CD14-positive monocyte (primary cell): ENCODE results near the gene KCNA1. TPM values are rescaled to one million over a fixed set of nuclear protein-coding genes. Genes with fewer than 3 reads are reported as not detected.

Source experiments
- DNase-seq, 3 donors: peaks; one replicate each; pipeline ENCODE4 v3.0.0-alpha.2; 2011 to 2022
- H2AFZ ChIP-seq: 2 replicates; pipeline ENCODE4 v1.6.0; 2012; ENCODE audit warnings: mild to moderate bottlenecking, low read depth, low read length, inconsistent platforms; ENCODE audit not compliant: insufficient read depth, poor library complexity, severe bottlenecking
- H3K27ac ChIP-seq, 2 donors: 1 replicate in 1 of 2; 2 replicates in 1 of 2; pipeline ENCODE4 v1.5.1; 2012 to 2013; ENCODE audit warnings: low read length in 2 of 2, control low read depth in 1 of 2, inconsistent platforms in 1 of 2, low read depth in 1 of 2, mild to moderate bottlenecking in 1 of 2
- H3K27me3 ChIP-seq, 2 donors: one replicate each; pipeline versions ENCODE4 v1.6.0 to v1.6.1; 2011 to 2013; ENCODE audit warnings: low read length in 2 of 2; ENCODE audit not compliant: control insufficient read depth in 2 of 2, insufficient read depth in 2 of 2
- H3K36me3 ChIP-seq, 2 donors: replicated peaks in 1 of 2; 1 replicate in 1 of 2; 2 replicates in 1 of 2; pipeline versions ENCODE4 v1.5.1 to v1.6.1; 2012 to 2013; ENCODE audit warnings: low read length in 2 of 2, control low read depth in 1 of 2, inconsistent platforms in 1 of 2, mild to moderate bottlenecking in 1 of 2; ENCODE audit not compliant: insufficient read depth in 2 of 2, control insufficient read depth in 1 of 2
- H3K4me1 ChIP-seq, 2 donors: 1 replicate in 1 of 2; 2 replicates in 1 of 2; pipeline versions ENCODE4 v1.5.1 to v1.6.1; 2012 to 2013; ENCODE audit warnings: low read length in 2 of 2, control low read depth in 1 of 2, inconsistent platforms in 1 of 2, mild to moderate bottlenecking in 1 of 2, moderate library complexity in 1 of 2; ENCODE audit not compliant: insufficient read depth in 2 of 2, control insufficient read depth in 1 of 2
- H3K4me2 ChIP-seq: replicated peaks from 2 replicates; pipeline ENCODE3; 2012; ENCODE audit warnings: low read length, moderate library complexity, mild to moderate bottlenecking; ENCODE audit not compliant: poor library complexity, severe bottlenecking; ENCODE audit errors: extremely low read depth
- H3K4me3 ChIP-seq, 3 experiments: fragments of 200-600 bp in 1 of 3; sonication (generic) in 1 of 3; replicated peaks in 1 of 3; 1 replicate in 2 of 3; 2 replicates in 1 of 3; pipeline ENCODE4 v1.5.1; 2011 to 2013; ENCODE audit warnings: low read length in 3 of 3, mild to moderate bottlenecking in 3 of 3, control low read depth in 2 of 3, low read depth in 2 of 3, inconsistent platforms in 1 of 3, moderate library complexity in 1 of 3
- H3K79me2 ChIP-seq: 2 replicates; pipeline ENCODE4 v1.6.0; 2012; ENCODE audit warnings: mild to moderate bottlenecking, control low read depth, inconsistent platforms, low read length, moderate library complexity; ENCODE audit not compliant: insufficient read depth
- H3K9ac ChIP-seq: 2 replicates; pipeline ENCODE4 v1.6.0; 2017; ENCODE audit warnings: low read length, mild to moderate bottlenecking; ENCODE audit not compliant: insufficient read depth, poor library complexity, severe bottlenecking
- H3K9me3 ChIP-seq, 2 donors: replicated peaks in 1 of 2; 1 replicate in 1 of 2; 2 replicates in 1 of 2; pipeline versions ENCODE4 v1.5.1 to v1.6.1; 2012 to 2013; ENCODE audit warnings: low read length in 2 of 2, control low read depth in 1 of 2; ENCODE audit not compliant: control insufficient read depth in 1 of 2, insufficient read depth in 1 of 2
- H4K20me1 ChIP-seq: 2 replicates; pipeline ENCODE4 v1.6.0; 2012; ENCODE audit warnings: mild to moderate bottlenecking, low read length, control low read depth, moderate library complexity; ENCODE audit not compliant: insufficient read depth
- H3K27ac Mint-ChIP-seq, 7 donors: one replicate each; pipeline ENCODE4 v1.8.0; 2020; ENCODE audit warnings: mild to moderate bottlenecking in 7 of 7, mixed read lengths in 7 of 7, moderate library complexity in 6 of 7, inconsistent platforms in 2 of 7
- H3K27me3 Mint-ChIP-seq, 3 donors: one replicate each; pipeline ENCODE4 v1.8.0; 2021 to 2022; ENCODE audit warnings: low read depth in 3 of 3, mild to moderate bottlenecking in 3 of 3, mixed read lengths in 3 of 3, moderate library complexity in 3 of 3, inconsistent platforms in 1 of 3
- H3K36me3 Mint-ChIP-seq, 2 donors: one replicate each; pipeline ENCODE4 v1.8.0; 2020; ENCODE audit warnings: mixed read lengths in 2 of 2, inconsistent platforms in 1 of 2, mild to moderate bottlenecking in 1 of 2
- H3K4me1 Mint-ChIP-seq: one replicate; pipeline ENCODE4 v1.8.0; 2020; ENCODE audit warnings: mild to moderate bottlenecking, mixed read lengths
- H3K4me3 Mint-ChIP-seq, 2 donors: one replicate each; pipeline ENCODE4 v1.8.0; 2020; ENCODE audit warnings: mild to moderate bottlenecking in 2 of 2, mixed read lengths in 2 of 2, moderate library complexity in 1 of 2
- H3K9me3 Mint-ChIP-seq, 7 donors: one replicate each; pipeline ENCODE4 v1.8.0; 2020 to 2022; ENCODE audit warnings: mixed read lengths in 7 of 7, mild to moderate bottlenecking in 6 of 7, moderate library complexity in 6 of 7, inconsistent platforms in 2 of 7
- WGBS: methylation state at CpG from one replicate; pipeline ENCODE4 v1.1.5; 2013; ENCODE audit warnings: missing lambda C conversion rate; ENCODE audit not compliant: insufficient coverage; 5-methylcytosine and 5-hydroxymethylcytosine counted together
- intact Hi-C, 2 donors: fragments of 100-400 bp; cut with micrococcal nuclease; formaldehyde crosslinking; loops; one replicate each; pipeline versions ENCODE4 v1.15.0 to v1.15.1; 2023
- polyA plus RNA-seq, 3 donors: library from polyadenylated mRNA; depleted of rRNA in 1 of 3; unstranded in 2 of 3; stranded (reverse) in 1 of 3; fragments of 300-500 nt in 2 of 3; fragments of >200 nt in 1 of 3; fragmentation: Illumina TruSeq in 2 of 3; gene quantifications; 1 replicate in 2 of 3; 2 replicates in 1 of 3; pipeline ENCODE4 v1.2.3, GENCODE V29; 2012 to 2021
- TF ChIP-seq, protein P1 (sequence below): fragments of 200-600 bp; IDR thresholded peaks from one replicate; pipeline ENCODE4 v1.8.0; 2022; ENCODE audit warnings: antibody characterized with exemption, mild to moderate bottlenecking

KCNA1 gene
- polyA plus RNA-seq, 3 donors: not detected

DNA sequence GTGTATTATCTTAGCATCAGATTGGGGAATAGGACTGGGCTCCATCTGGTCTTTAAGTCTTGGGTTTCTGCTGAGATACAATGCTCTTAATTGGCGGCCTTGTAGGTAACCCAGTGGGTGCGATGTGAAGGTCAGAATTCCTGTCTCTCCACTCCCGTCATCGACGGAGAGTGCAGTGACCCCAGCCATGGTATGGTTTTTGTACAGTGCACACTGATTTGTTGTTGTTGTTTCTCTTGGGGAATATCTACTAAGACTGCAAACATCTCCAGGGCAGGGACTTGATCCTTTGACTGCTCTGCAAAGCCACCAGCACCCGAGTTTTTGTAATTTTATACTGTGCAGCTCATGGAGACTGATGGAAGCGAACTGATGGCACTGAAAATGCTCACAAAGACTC is 41.4 kb downstream of the KCNA1 start:
- Mint-ChIP-seq H3K36me3 (no peaks in the 10 kb centered on the region), H3K4me1 (peaks cover 4% of the 10 kb centered on the region), H3K27me3 (peaks cover 25 to 40% (median 30%) of the 10 kb centered on the region in 3 donors), H3K27ac (no peak overlapping the region), H3K9me3 (no peaks in the 10 kb centered on the region), H3K4me3 (no peak overlapping the region)
- DNase-seq: no peak
- no peak overlapping the region for H3K4me2 ChIP-seq
- no peak overlapping the region for H2AFZ ChIP-seq
- H3K4me1 ChIP-seq: peaks cover 0 to 4% of the 10 kb centered on the region in 2 donors
- intact Hi-C loops: no loop called here
- H3K9me3 ChIP-seq: no peaks in the 10 kb centered on the region
- H4K20me1 ChIP-seq: no peaks in the 10 kb centered on the region
- H3K79me2 ChIP-seq: no peaks in the 10 kb centered on the region
- no peak overlapping the region for H3K27ac ChIP-seq
- no peaks in the 10 kb centered on the region for H3K36me3 ChIP-seq
- H3K27me3 ChIP-seq: peaks cover 22 to 25% of the 10 kb centered on the region in 2 donors
- TF ChIP-seq, protein P1, sequence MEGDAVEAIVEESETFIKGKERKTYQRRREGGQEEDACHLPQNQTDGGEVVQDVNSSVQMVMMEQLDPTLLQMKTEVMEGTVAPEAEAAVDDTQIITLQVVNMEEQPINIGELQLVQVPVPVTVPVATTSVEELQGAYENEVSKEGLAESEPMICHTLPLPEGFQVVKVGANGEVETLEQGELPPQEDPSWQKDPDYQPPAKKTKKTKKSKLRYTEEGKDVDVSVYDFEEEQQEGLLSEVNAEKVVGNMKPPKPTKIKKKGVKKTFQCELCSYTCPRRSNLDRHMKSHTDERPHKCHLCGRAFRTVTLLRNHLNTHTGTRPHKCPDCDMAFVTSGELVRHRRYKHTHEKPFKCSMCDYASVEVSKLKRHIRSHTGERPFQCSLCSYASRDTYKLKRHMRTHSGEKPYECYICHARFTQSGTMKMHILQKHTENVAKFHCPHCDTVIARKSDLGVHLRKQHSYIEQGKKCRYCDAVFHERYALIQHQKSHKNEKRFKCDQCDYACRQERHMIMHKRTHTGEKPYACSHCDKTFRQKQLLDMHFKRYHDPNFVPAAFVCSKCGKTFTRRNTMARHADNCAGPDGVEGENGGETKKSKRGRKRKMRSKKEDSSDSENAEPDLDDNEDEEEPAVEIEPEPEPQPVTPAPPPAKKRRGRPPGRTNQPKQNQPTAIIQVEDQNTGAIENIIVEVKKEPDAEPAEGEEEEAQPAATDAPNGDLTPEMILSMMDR: no peak
- 98% methylated on average over 6 of the region's 7 CpGs for WGBS
- no peak overlapping the region for H3K9ac ChIP-seq
- H3K4me3 ChIP-seq: no peak overlapping the region

DNA sequence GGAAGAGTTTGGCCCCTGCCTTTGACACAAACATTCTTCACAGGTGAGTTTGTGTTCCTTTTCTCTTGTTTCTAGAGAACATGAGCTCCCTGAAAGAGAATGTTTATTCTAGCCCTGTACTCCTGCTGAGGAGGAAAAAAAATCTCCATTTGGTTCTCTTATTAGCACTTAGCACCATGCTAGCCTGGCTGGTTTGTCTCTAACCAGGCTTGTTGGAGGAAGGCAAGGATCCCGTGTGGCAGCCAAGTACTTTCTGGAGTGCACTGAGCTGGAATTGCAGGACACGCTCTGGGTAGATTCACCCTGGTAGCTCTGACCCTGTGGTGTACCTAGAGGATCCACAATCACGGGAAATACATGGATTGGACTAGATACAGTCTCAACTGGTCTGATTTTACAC is 41.9 kb downstream of the KCNA1 start:
- H3K4me3 ChIP-seq: no peak overlapping the region
- H3K9ac ChIP-seq: no peak overlapping the region
- Mint-ChIP-seq H3K9me3 (no peaks in the 10 kb centered on the region), H3K4me1 (peaks cover 4% of the 10 kb centered on the region), H3K4me3 (no peak overlapping the region), H3K27ac (no peak overlapping the region), H3K27me3 (peaks cover 25 to 40% (median 28%) of the 10 kb centered on the region in 3 donors), H3K36me3 (no peaks in the 10 kb centered on the region)
- H3K79me2 ChIP-seq: no peaks in the 10 kb centered on the region
- TF ChIP-seq, protein P1: no peak
- H3K27ac ChIP-seq: no peak overlapping the region
- no peak for DNase-seq
- H3K27me3 ChIP-seq: peaks cover 22 to 25% of the 10 kb centered on the region in 2 donors
- intact Hi-C loops: no loop called here
- no peak overlapping the region for H2AFZ ChIP-seq
- WGBS: 84% methylated on average over 3 of the region's 3 CpGs
- peaks cover 0 to 4% of the 10 kb centered on the region in 2 donors for H3K4me1 ChIP-seq
- H3K36me3 ChIP-seq: no peaks in the 10 kb centered on the region
- H3K4me2 ChIP-seq: no peak overlapping the region
- H3K9me3 ChIP-seq: no peaks in the 10 kb centered on the region
- H4K20me1 ChIP-seq: no peaks in the 10 kb centered on the region
